A549 (cell line): ENCODE data around the gene CMTM1.

ENCODE experiments used
- SMC3 ChIP-seq: fragments of >200 bp; sonication (Bioruptor Twin); formaldehyde crosslinking; IDR thresholded peaks from 3 replicates; pipeline ENCODE4 v1.6.1; 2018; ENCODE audit warnings: inconsistent platforms
- TF ChIP-seq, protein P1 (sequence below): fragments of 200-600 bp; sonication (generic); IDR thresholded peaks from 2 replicates; pipeline ENCODE4 v1.6.1; 2016; ENCODE audit warnings: antibody characterized with exemption, mild to moderate bottlenecking, moderate library complexity

DNA sequence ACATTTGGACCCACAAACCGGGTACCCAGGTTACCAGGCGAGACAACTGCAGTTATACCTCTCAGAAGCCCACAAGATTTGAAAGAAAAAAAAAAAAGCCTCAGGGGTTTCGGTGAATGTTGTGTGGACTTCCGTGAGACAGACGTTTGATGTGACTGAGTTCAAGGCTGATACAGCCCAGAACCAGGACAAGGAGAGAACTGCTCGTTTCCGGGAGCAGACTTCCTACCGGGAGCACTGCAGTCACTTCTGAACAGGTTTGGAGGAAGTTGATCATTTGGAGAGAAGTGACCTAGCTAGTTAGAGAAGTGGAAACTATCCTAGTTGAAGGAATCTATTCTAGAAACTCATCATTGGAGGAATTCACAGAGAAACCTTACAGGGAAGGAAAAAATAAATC lies 13.0 kb upstream of the CMTM1 start:
- TF ChIP-seq, protein P1, sequence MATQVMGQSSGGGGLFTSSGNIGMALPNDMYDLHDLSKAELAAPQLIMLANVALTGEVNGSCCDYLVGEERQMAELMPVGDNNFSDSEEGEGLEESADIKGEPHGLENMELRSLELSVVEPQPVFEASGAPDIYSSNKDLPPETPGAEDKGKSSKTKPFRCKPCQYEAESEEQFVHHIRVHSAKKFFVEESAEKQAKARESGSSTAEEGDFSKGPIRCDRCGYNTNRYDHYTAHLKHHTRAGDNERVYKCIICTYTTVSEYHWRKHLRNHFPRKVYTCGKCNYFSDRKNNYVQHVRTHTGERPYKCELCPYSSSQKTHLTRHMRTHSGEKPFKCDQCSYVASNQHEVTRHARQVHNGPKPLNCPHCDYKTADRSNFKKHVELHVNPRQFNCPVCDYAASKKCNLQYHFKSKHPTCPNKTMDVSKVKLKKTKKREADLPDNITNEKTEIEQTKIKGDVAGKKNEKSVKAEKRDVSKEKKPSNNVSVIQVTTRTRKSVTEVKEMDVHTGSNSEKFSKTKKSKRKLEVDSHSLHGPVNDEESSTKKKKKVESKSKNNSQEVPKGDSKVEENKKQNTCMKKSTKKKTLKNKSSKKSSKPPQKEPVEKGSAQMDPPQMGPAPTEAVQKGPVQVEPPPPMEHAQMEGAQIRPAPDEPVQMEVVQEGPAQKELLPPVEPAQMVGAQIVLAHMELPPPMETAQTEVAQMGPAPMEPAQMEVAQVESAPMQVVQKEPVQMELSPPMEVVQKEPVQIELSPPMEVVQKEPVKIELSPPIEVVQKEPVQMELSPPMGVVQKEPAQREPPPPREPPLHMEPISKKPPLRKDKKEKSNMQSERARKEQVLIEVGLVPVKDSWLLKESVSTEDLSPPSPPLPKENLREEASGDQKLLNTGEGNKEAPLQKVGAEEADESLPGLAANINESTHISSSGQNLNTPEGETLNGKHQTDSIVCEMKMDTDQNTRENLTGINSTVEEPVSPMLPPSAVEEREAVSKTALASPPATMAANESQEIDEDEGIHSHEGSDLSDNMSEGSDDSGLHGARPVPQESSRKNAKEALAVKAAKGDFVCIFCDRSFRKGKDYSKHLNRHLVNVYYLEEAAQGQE = no peak
- TF ChIP-seq SMC3 = no peak
